Mammary epithelial cell (primary cell): ENCODE results near the gene DNAJB6.

Source experiments
- EZH2 ChIP-seq: IDR thresholded peaks from 2 replicates; pipeline ENCODE4 v1.6.1; 2012; ENCODE audit warnings: low read length, inconsistent platforms, borderline replicate concordance
- TF ChIP-seq, protein P1 (sequence below), 2 donors: IDR thresholded peaks in 1 of 2; conservative IDR thresholded peaks in 1 of 2; 2 replicates each; pipeline ENCODE4 v1.5.1; 2011 to 2012; ENCODE audit warnings: inconsistent platforms in 2 of 2, low read length in 2 of 2, mild to moderate bottlenecking in 2 of 2, control low read depth in 1 of 2, low read depth in 1 of 2; ENCODE audit not compliant: insufficient read depth in 1 of 2; ENCODE audit errors: extremely low read depth in 1 of 2

DNA sequence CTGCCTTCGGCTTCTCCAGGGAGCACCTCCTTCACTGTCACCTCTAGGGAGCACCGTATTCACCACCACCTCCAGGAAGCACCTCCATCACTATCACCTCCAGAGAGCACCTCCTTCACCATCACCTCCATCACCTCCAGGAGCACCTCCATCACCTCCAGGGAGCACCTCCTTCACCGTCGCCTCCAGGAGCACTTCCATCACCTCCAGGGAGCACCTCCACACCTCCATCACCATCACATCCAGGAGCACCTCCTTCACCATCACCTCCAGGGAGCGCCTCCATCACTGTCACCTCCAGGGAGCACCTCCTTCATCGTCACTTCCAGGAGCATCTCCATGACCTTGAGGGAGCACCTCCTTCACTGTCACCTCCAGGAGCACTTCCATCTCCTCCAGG, 102.3 kb downstream of the DNAJB6 start:
- TF ChIP-seq, protein P1, sequence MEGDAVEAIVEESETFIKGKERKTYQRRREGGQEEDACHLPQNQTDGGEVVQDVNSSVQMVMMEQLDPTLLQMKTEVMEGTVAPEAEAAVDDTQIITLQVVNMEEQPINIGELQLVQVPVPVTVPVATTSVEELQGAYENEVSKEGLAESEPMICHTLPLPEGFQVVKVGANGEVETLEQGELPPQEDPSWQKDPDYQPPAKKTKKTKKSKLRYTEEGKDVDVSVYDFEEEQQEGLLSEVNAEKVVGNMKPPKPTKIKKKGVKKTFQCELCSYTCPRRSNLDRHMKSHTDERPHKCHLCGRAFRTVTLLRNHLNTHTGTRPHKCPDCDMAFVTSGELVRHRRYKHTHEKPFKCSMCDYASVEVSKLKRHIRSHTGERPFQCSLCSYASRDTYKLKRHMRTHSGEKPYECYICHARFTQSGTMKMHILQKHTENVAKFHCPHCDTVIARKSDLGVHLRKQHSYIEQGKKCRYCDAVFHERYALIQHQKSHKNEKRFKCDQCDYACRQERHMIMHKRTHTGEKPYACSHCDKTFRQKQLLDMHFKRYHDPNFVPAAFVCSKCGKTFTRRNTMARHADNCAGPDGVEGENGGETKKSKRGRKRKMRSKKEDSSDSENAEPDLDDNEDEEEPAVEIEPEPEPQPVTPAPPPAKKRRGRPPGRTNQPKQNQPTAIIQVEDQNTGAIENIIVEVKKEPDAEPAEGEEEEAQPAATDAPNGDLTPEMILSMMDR (conservative IDR thresholded peaks at IDR 0.05 in 1 of 2, IDR thresholded peaks at IDR 0.05 in 1 of 2; ENCODE audit: extremely low read depth in 1 of 2, insufficient read depth in 1 of 2, low read depth in 1 of 2, low read length in 2 of 2), result no peak
- TF ChIP-seq EZH2, result no peak
